Breast epithelium (tissue), 4 donors: ENCODE results near the gene ADAMTSL2. TPM values are rescaled to one million over a fixed set of nuclear protein-coding genes. Genes with fewer than 3 reads are reported as not detected.

Experiments
- DNase-seq, 2 donors: peaks; one replicate each; pipeline ENCODE4 v3.0.0-alpha.2; 2019; ENCODE audit warnings: low spot score in 2 of 2
- H3K27ac ChIP-seq, 2 donors: fragments of 200-600 bp; sonication (generic) in 1 of 2; one replicate each; pipeline ENCODE4 v1.5.1; 2016 to 2019; ENCODE audit warnings: mild to moderate bottlenecking in 1 of 2
- H3K27me3 ChIP-seq, 2 donors: fragments of 200-600 bp; sonication (generic) in 1 of 2; one replicate each; pipeline versions ENCODE4 v1.5.1 to v1.6.0; 2017 to 2019; ENCODE audit warnings: control low read depth in 1 of 2, mild to moderate bottlenecking in 1 of 2
- H3K36me3 ChIP-seq: fragments of 200-600 bp; one replicate; pipeline ENCODE4 v1.5.1; 2019
- H3K4me1 ChIP-seq, 2 donors: fragments of 200-600 bp; sonication (generic); one replicate each; pipeline ENCODE4 v1.5.1; 2016 to 2019; ENCODE audit warnings: control low read depth in 1 of 2
- H3K4me3 ChIP-seq, 3 donors: fragments of 200-600 bp; sonication (generic); 1 replicate in 2 of 3; 2 replicates in 1 of 3; pipeline ENCODE4 v1.5.1; 2016 to 2019; ENCODE audit warnings: mild to moderate bottlenecking in 3 of 3, moderate library complexity in 2 of 3
- H3K9me3 ChIP-seq, 2 donors: fragments of 200-600 bp; sonication (generic) in 1 of 2; one replicate each; pipeline ENCODE4 v1.5.1; 2016 to 2019; ENCODE audit warnings: control low read depth in 1 of 2
- CTCF ChIP-seq, 3 donors: fragments of 450-650 bp; IDR thresholded peaks; one replicate each; pipeline ENCODE4 v1.5.1; 2016 to 2017; ENCODE audit warnings: antibody characterized with exemption in 3 of 3, mild to moderate bottlenecking in 3 of 3, moderate library complexity in 3 of 3
- POLR2A ChIP-seq: fragments of 450-650 bp; IDR thresholded peaks from one replicate; pipeline ENCODE4 v1.6.1; 2016; ENCODE audit warnings: antibody characterized with exemption, mild to moderate bottlenecking, moderate library complexity
- POLR2AphosphoS5 ChIP-seq, 3 donors: sonication (generic); formaldehyde crosslinking; IDR thresholded peaks; one replicate each; pipeline ENCODE4 v1.6.1; 2017; ENCODE audit warnings: antibody characterized with exemption in 3 of 3
- intact Hi-C: fragments of 100-400 bp; cut with DNase I; formaldehyde crosslinking; loops from one replicate; pipeline ENCODE4 v1.15.1; 2023; ENCODE audit warnings: low total_unique reads
- total RNA-seq, 3 donors: library from RNA; depleted of rRNA; stranded (reverse); fragments of >200 nt; gene quantifications; one replicate each; pipeline ENCODE4 v1.1.0, GENCODE V29; 2016

ADAMTSL2 gene
- total RNA-seq, 3 donors from 2014 or later, result 0.33 to 0.80 (median 0.44) TPM

GRCh38 chr9:133622555-133622954 lies 88.1 kb downstream of the ADAMTSL2 start:
- TF ChIP-seq POLR2AphosphoS5 (IDR thresholded peaks at IDR 0.05) (no peak), POLR2A (no peak), CTCF (IDR thresholded peaks at IDR 0.05) (no peak)
- DNase-seq, result no peak
- Histone ChIP-seq H3K36me3 (no peaks in the 10 kb centered on the region), H3K27ac (no peak overlapping the region), H3K9me3 (peaks cover 8 to 19% of the 10 kb centered on the region in 2 donors), H3K27me3 (peaks cover 0 to 21% of the 10 kb centered on the region in 2 donors), H3K4me3 (no peak overlapping the region), H3K4me1 (no peaks in the 10 kb centered on the region)
- intact Hi-C loops, result no loop called here

Other genes with a start within 250 kb of the ADAMTSL2 start
- 10 to 100 TPM; 12.8 to 29.0 (median 23.3) TPM for gene SURF6, start 198.5 kb upstream of the ADAMTSL2 start, total RNA-seq
- 10 to 100 TPM; 19.2 to 32.2 (median 31.1) TPM for gene MED22, start 186.6 kb upstream of the ADAMTSL2 start, total RNA-seq
- 1,000 to 10,000 TPM; 2,020 to 2,813 (median 2,212) TPM for gene RPL7A, start 186.5 kb upstream of the ADAMTSL2 start, total RNA-seq
- 10 to 100 TPM; 45.9 to 61.4 (median 46.8) TPM for gene SURF1, start 178.2 kb upstream of the ADAMTSL2 start, total RNA-seq
- gene SURF2, start 178.2 kb upstream of the ADAMTSL2 start, total RNA-seq, result 10 to 100 TPM; 16.7 to 25.9 (median 25.2) TPM
- gene SURF4, start 158.6 kb upstream of the ADAMTSL2 start, total RNA-seq, result 100 to 1,000 TPM; 109 to 164 (median 133) TPM
- 1 to 10 TPM in 1 of 3 donors, under 1 TPM in 2; 0.59 to 3.9 (median 0.96) TPM for gene STKLD1, start 158.3 kb upstream of the ADAMTSL2 start, total RNA-seq
- 10 to 100 TPM; 14.2 to 20.5 (median 18.7) TPM for gene REXO4, start 116.7 kb upstream of the ADAMTSL2 start, total RNA-seq
- gene ADAMTS13, start 112.3 kb upstream of the ADAMTSL2 start, total RNA-seq, result 1 to 10 TPM in 1 of 3 donors, under 1 TPM in 2; 0.88 to 2.9 (median 0.96) TPM
- 10 to 100 TPM in 2 of 3 donors, 1 to 10 TPM in 1; 5.0 to 19.5 (median 13.4) TPM for gene CACFD1, start 74.7 kb upstream of the ADAMTSL2 start, total RNA-seq
- 1 to 10 TPM; 1.8 to 2.0 (median 1.8) TPM for gene SLC2A6, start 55.6 kb upstream of the ADAMTSL2 start, total RNA-seq
- gene MYMK, start 9.7 kb upstream of the ADAMTSL2 start, total RNA-seq, result not detected
- not detected for gene FAM163B, start 74.7 kb downstream of the ADAMTSL2 start, total RNA-seq
- gene DBH, start 101.7 kb downstream of the ADAMTSL2 start, total RNA-seq, result not detected
- gene SARDH, start 203.6 kb downstream of the ADAMTSL2 start, total RNA-seq, result 1 to 10 TPM in 2 of 3 donors, under 1 TPM in 1; 0.16 to 2.0 (median 1.0) TPM